ENCODE measurements around the gene PILRB.
A peak's percentile ranks its signal among the peaks of the same experiment; 100 is the strongest.
"Not testable (repeated sequence)": the region's sequence is repeated elsewhere in the genome, so short reads cannot be mapped to it uniquely, and the experiment has no call there.

The PILRB gene

GRCh38 chr7:100378114-100378755 is 20.3 kb downstream of the PILRB start:
- FAIRE-seq: no peak
- no peak for DNase-seq (ENCODE audit: insufficient read length, low spot score)

DNA sequence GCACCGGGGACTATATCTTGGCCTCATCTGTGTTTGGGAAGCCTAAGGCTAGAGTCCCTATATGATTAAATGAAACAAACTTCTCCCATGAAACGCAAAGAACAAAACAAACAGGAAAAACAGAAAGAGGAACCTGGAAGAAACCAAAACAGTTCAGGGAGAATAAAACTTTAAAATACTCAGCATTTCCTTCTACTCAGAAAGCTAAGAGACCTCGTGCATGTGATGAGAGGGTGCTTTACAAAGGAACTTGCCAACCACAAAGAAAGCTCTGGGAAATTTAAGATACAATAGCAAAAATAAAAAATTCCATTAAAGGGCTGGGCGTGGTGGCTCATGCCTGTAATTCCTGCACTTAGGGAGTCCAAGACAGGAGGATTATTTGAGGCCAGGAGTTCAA is 22.3 kb downstream of the PILRB start:
- DNase-seq (ENCODE audit: insufficient read length, low spot score): no peak
- TF ChIP-seq POLR2AphosphoS5 (IDR thresholded peaks at IDR 0.05; ENCODE audit: low read depth, low read length): no peak
- no peak for TF ChIP-seq SPI1 (IDR thresholded peaks at IDR 0.05; ENCODE audit: low read depth, low read length)
- no peak for TF ChIP-seq TAF1 (IDR thresholded peaks at IDR 0.05; ENCODE audit: low read depth, low read length)
- no peak for TF ChIP-seq PAX5 (IDR thresholded peaks at IDR 0.05; ENCODE audit: insufficient read depth, low read length, severe bottlenecking)
- TF ChIP-seq POLR2A (IDR thresholded peaks at IDR 0.05; ENCODE audit: low read depth, low read length): no peak
- no peak for TF ChIP-seq POU2F2 (IDR thresholded peaks at IDR 0.05; ENCODE audit: low read depth, low read length)
- no peak for FAIRE-seq

More at GRCh38 chr7:100378114-100378755, 20.3 kb downstream of the PILRB start:
- TF ChIP-seq PAX5 (IDR thresholded peaks at IDR 0.05; ENCODE audit: insufficient read depth, low read length, severe bottlenecking) (no peak), POLR2AphosphoS5 (IDR thresholded peaks at IDR 0.05; ENCODE audit: low read depth, low read length) (no peak), POLR2A (IDR thresholded peaks at IDR 0.05; ENCODE audit: low read depth, low read length) (no peak), POU2F2 (IDR thresholded peaks at IDR 0.05; ENCODE audit: low read depth, low read length) (no peak), SPI1 (IDR thresholded peaks at IDR 0.05; ENCODE audit: low read depth, low read length) (no peak), TAF1 (IDR thresholded peaks at IDR 0.05; ENCODE audit: low read depth, low read length) (no peak)

DNA sequence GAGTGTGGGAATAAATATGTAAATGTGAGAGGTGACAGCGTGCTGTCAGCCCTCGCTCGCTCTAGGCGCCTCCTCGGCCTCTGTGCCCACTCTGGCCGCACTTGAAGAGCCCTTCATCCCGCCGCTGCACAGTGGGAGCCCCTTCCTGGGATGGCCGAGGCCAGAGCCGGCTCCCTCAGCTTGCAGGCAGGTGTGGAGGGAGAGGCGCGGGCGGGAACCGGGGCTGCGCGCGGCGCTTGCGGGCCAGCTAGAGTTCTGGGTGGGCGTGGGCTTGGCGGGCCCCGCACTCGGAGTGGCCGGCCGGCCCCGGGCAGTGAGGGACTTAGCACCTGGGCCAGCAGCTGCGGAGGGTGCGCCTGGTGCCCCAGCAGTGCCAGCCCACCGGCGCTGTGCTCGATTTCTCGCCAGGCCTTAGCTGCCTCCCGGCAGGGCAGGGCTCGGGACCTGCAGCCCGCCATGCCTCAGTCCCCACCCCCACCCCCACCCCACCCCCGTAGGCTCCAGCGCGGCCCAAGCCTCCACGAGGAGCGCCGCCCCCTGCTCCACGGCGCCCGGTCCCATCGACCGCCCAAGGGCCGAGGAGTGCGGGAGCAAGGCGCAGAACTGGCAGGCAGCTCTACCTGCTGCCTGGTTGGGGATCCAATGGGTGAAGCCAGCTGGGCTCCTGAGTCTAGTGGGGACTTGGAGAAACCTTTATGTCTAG is 23.8 kb downstream of the PILRB start:
- not testable (repeated sequence) for FAIRE-seq; DNase-seq (ENCODE audit: insufficient read length, low spot score)

DNA sequence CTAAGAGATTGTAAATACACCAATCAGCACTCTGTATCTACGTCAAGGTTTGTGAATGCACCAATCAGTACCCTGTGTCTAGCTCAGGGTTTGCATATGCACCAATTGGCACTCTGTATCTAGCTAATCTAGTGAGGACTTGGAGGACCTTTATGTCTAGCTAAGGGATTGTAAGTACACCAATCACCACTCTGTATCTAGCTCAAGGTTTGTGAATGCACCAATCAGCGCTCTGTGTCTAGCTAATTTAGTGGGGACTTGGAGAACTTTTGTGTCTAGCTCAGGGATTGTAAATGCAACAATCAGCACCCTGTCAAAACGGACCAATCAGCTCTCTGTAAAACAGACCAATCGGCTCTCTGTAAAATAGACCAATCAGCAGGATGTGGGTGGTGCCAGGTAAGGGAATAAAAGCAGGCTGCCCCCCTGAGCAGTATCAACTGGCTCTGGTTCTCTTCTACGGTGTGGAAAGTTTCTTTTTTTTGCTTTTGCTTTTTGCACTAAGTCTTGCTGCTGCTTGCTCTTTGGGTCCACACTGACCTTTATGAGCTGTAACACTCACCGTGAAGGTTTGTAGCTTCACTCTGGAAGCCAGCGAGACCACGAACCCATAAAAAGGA is 24.4 kb downstream of the PILRB start:
- peak; percentile 71 for FAIRE-seq

DNA sequence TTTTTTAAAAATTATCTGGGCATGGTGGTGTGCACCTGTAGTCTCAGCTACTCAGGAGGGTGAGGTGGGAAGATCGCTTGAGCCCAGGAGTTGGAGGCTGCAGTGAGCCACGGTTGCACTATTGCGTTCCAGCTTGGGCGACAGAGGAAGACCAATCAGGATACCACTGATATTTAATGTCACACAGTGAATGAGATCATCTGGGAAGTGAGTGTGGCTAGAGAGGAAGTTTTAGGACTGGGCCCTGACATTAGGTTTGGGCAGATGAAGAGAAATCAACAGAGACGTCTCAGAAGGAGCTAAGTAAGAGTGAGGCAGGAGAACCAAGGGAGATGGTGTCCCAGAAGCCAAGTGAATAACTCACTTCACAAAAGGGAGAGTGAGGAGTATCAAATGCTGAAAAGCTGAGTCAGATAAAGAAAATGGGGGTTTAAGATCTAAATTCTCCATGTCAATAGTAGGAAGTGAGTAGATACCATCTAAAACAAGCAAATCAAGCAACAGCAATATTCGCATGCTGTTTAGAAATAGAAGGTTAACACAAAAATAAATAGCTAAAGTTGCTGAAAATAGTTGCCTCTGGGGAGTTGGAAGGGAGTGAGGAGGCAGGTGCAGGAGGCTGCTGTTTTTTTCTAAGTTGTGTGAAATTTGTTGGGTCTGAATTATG is 26.8 kb downstream of the PILRB start:
- TF ChIP-seq POLR2AphosphoS5 (IDR thresholded peaks at IDR 0.05; ENCODE audit: low read depth, low read length): no peak
- no peak for TF ChIP-seq SPI1 (IDR thresholded peaks at IDR 0.05; ENCODE audit: low read depth, low read length)
- no peak for TF ChIP-seq POU2F2 (IDR thresholded peaks at IDR 0.05; ENCODE audit: low read depth, low read length)
- TF ChIP-seq POLR2A (IDR thresholded peaks at IDR 0.05; ENCODE audit: low read depth, low read length): no peak
- TF ChIP-seq TAF1 (IDR thresholded peaks at IDR 0.05; ENCODE audit: low read depth, low read length): no peak
- TF ChIP-seq PAX5 (IDR thresholded peaks at IDR 0.05; ENCODE audit: insufficient read depth, low read length, severe bottlenecking): no peak
- no peak for DNase-seq (ENCODE audit: insufficient read length, low spot score)
- FAIRE-seq: peak; percentile 56

More for the DNA sequence above, 24.4 kb downstream of the PILRB start:
- not testable (repeated sequence) for DNase-seq (ENCODE audit: insufficient read length, low spot score)

DNA sequence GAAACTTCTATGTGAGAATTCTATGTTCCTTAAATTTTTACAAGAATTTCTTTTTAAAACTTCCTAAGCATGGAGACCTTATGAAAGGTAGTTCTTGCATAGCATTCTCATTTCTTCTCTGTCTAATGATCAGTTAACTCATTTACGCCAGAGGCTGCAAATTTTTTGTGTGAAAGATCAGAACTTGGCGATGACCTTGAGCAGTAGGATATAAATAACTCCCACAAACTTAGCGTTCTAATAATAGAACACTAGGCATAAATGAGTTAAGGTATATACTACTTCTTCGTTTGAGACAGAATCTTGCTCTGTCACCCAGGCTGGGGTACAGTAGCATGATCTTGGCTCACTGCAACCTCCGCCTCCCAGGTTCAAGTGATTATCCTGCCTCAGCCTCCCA is 29.0 kb downstream of the PILRB start:
- TF ChIP-seq TAF1 (IDR thresholded peaks at IDR 0.05; ENCODE audit: low read depth, low read length) (no peak), PAX5 (IDR thresholded peaks at IDR 0.05; ENCODE audit: insufficient read depth, low read length, severe bottlenecking) (no peak), SPI1 (IDR thresholded peaks at IDR 0.05; ENCODE audit: low read depth, low read length) (no peak), POLR2A (IDR thresholded peaks at IDR 0.05; ENCODE audit: low read depth, low read length) (no peak), POLR2AphosphoS5 (IDR thresholded peaks at IDR 0.05; ENCODE audit: low read depth, low read length) (no peak), POU2F2 (IDR thresholded peaks at IDR 0.05; ENCODE audit: low read depth, low read length) (no peak)
- DNase-seq (ENCODE audit: insufficient read length, low spot score): no peak
- no peak for FAIRE-seq

GRCh38 chr7:100387695-100388094 is 29.8 kb downstream of the PILRB start:
- TF ChIP-seq POLR2A (IDR thresholded peaks at IDR 0.05; ENCODE audit: low read depth, low read length) (no peak), SPI1 (IDR thresholded peaks at IDR 0.05; ENCODE audit: low read depth, low read length) (no peak), POU2F2 (IDR thresholded peaks at IDR 0.05; ENCODE audit: low read depth, low read length) (no peak), TAF1 (IDR thresholded peaks at IDR 0.05; ENCODE audit: low read depth, low read length) (no peak)
- no peak for DNase-seq (ENCODE audit: insufficient read length, low spot score)
- no peak for FAIRE-seq

DNA sequence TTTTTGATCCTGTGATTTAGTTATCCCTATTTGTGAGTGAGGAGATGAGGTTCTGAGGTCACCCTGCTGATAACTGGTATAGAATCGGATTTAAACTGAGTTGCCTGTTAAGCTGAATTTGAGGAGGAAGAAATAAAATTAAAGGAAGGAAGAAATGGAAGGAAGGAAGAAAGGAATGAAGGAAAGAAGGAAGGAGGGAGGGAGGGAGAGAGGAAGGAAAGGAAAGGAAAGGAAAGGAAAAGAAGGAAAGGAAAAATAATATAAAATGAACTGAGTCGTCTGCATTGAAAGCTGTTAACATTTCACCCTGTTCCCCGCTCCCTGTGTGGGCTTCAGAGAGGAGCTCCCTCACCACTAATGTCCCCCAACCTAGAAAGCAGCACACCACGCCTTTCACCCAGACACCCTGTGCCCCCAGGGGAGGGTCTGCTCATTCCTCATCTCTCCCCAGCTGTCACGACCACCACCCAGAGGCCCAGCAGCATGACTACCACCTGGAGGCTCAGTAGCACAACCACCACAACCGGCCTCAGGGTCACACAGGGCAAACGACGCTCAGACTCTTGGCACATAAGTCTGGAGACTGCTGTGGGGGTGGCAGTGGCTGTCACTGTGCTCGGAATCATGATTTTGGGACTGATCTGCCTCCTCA is 31.6 kb downstream of the PILRB start:
- no peak for DNase-seq (ENCODE audit: insufficient read length, low spot score)
- no peak for FAIRE-seq
- TF ChIP-seq POLR2A (IDR thresholded peaks at IDR 0.05; ENCODE audit: low read depth, low read length) (no peak), POLR2AphosphoS5 (IDR thresholded peaks at IDR 0.05; ENCODE audit: low read depth, low read length) (no peak), POU2F2 (IDR thresholded peaks at IDR 0.05; ENCODE audit: low read depth, low read length) (no peak), TAF1 (IDR thresholded peaks at IDR 0.05; ENCODE audit: low read depth, low read length) (no peak)

- TF ChIP-seq POLR2AphosphoS5 (IDR thresholded peaks at IDR 0.05; ENCODE audit: low read depth, low read length): no peak
- no peak for TF ChIP-seq SPI1 (IDR thresholded peaks at IDR 0.05; ENCODE audit: low read depth, low read length)
- TF ChIP-seq PAX5 (IDR thresholded peaks at IDR 0.05; ENCODE audit: insufficient read depth, low read length, severe bottlenecking): no peak
- no peak for TF ChIP-seq TAF1 (IDR thresholded peaks at IDR 0.05; ENCODE audit: low read depth, low read length)
- TF ChIP-seq POLR2A (IDR thresholded peaks at IDR 0.05; ENCODE audit: low read depth, low read length): no peak
- TF ChIP-seq POU2F2 (IDR thresholded peaks at IDR 0.05; ENCODE audit: low read depth, low read length): no peak
- FAIRE-seq (no peak), DNase-seq (ENCODE audit: insufficient read length, low spot score) (no peak)
Measured at GRCh38 chr7:100390286-100391009, 32.5 kb downstream of the PILRB start.
